HEK293T (cell line): Measurements from ENCODE around the gene TRIM34.
"Not testable (repeated sequence)": the region's sequence is repeated elsewhere in the genome, so short reads cannot be mapped to it uniquely, and the experiment has no call there.

Source experiments
- ELF4 ChIP-seq: fragments of 450-650 bp; IDR thresholded peaks from 2 replicates; pipeline ENCODE4 v1.6.1; 2017; ENCODE audit warnings: antibody characterized with exemption
- FOXA1 ChIP-seq: fragments of 450-650 bp; IDR thresholded peaks from 2 replicates; pipeline ENCODE4 v1.6.1; 2016; ENCODE audit warnings: mild to moderate bottlenecking
- FOXM1 ChIP-seq: fragments of 450-650 bp; IDR thresholded peaks from 2 replicates; pipeline ENCODE4 v1.6.1; 2017; ENCODE audit warnings: mild to moderate bottlenecking, borderline replicate concordance
- TARDBP ChIP-seq: fragments of 450-650 bp; IDR thresholded peaks from 2 replicates; pipeline ENCODE4 v1.6.1; 2016

- not testable (repeated sequence) for TF ChIP-seq ELF4, FOXA1, FOXM1, TARDBP
These were observed 22.0 kb upstream of the TRIM34 start for GRCh38 chr11:5602791-5603190.
